Measurements from ENCODE around the gene DNAJB6.

- TF ChIP-seq EZH2 (IDR thresholded peaks at IDR 0.05; ENCODE audit: insufficient read depth, poor library complexity, severe bottlenecking) (no peak), EZH2phosphoT487 (IDR thresholded peaks at IDR 0.05; ENCODE audit: insufficient read depth, low read depth) (no peak)
These were observed 50.4 kb downstream of the DNAJB6 start for GRCh38 chr7:157386979-157387800.
